ENCODE results near the gene TSFM. TPM values are rescaled to one million over a fixed set of nuclear protein-coding genes. Genes with fewer than 3 reads are reported as not detected.

TSFM gene
- total and polyA plus RNA-seq, 9 donors, result 24.2 to 38.6 (median 28.8) TPM

DNA sequence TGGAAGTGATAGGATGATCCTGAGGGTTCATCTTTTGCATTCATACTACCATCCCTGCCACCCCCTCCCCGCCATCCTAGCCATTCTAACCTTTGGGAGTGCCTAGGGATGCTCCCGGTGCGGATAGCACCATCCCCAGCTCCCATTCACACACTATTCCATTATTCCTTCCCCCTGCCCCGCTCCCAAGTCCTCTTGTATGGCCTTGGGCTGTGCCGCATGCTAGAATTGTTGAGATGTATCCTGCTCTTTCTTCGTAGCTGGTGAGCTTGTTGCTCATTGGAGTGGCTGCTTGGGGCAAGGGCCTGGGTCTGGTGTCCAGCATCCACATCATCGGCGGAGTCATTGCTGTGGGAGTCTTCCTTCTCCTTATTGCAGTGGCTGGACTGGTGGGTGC, 37.1 kb upstream of the TSFM start:
- peak; percentile 32 for DNase-seq
- Histone ChIP-seq H3K27ac (ENCODE audit: low read length) (peak overlapping the region; percentile 97), H3K27me3 (ENCODE audit: control insufficient read depth, insufficient read depth, low read length) (peaks cover 16% of the 10 kb centered on the region), H3K4me1 (ENCODE audit: control insufficient read depth, insufficient read depth, low read length) (peaks cover 12% of the 10 kb centered on the region), H3K4me3 (ENCODE audit: low read length) (peak overlapping the region; percentile 80), H3K36me3 (ENCODE audit: control insufficient read depth, insufficient read depth, low read length) (peaks cover 44% of the 10 kb centered on the region), H3K9me3 (replicated peaks; ENCODE audit: control insufficient read depth, low read depth, low read length) (no peaks in the 10 kb centered on the region)
- 21% methylated on average over 5 of the region's 8 CpGs for WGBS (ENCODE audit: insufficient coverage)

DNA sequence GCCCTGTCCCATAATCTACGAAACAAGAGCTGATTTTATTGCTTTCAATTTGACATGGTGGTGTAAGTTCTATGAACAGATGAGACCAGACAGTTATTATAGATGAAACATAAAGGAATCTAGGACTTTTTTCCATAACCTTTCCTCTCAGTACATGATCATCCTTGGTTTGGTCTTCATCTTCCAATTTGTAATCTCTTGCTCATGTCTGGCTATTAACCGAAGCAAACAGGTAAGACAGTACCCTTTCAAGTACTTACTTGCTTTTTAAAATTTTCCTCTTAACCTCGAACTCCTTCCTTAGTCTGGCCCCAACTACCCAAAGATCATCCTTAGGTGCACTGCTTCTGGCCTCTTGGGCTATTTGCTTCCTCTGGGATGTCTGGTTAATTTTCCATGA, 36.6 kb upstream of the TSFM start:
- H3K4me3 ChIP-seq (ENCODE audit: low read length), result no peak overlapping the region
- no peaks in the 10 kb centered on the region for H3K9me3 ChIP-seq (replicated peaks; ENCODE audit: control insufficient read depth, low read depth, low read length)
- no peak for DNase-seq
- peaks cover 50% of the 10 kb centered on the region for H3K36me3 ChIP-seq (ENCODE audit: control insufficient read depth, insufficient read depth, low read length)
- no peak overlapping the region for H3K27ac ChIP-seq (ENCODE audit: low read length)
- H3K4me1 ChIP-seq (ENCODE audit: control insufficient read depth, insufficient read depth, low read length), result peaks cover 17% of the 10 kb centered on the region
- peaks cover 11% of the 10 kb centered on the region for H3K27me3 ChIP-seq (ENCODE audit: control insufficient read depth, insufficient read depth, low read length)
- 84% methylated on average over 2 of the region's 3 CpGs for WGBS (ENCODE audit: insufficient coverage)

DNA sequence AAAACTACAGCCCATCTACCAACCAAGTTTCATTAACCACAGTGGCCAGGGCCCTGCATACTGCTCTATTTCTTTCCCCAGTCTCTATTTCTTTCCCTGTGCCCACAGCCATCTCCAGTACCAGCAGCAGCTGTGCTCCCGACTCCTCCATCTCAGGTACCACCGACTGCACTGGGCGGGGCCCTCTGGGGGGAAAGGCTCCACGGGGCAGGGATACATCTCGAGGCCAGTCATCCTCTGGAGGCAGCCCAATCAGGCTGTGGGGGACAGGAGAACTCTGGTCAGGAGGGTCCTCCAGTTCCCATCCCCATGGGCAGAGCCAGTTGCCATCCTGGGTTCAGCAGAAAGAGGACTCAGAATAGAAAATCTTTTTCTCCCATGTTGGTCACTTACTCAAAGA, 33.5 kb upstream of the TSFM start:
- no peak for DNase-seq
- Histone ChIP-seq H3K4me3 (ENCODE audit: low read length) (no peak overlapping the region), H3K36me3 (ENCODE audit: control insufficient read depth, insufficient read depth, low read length) (peaks cover 52% of the 10 kb centered on the region), H3K27ac (ENCODE audit: low read length) (no peak overlapping the region), H3K9me3 (replicated peaks; ENCODE audit: control insufficient read depth, low read depth, low read length) (no peaks in the 10 kb centered on the region), H3K27me3 (ENCODE audit: control insufficient read depth, insufficient read depth, low read length) (no peaks in the 10 kb centered on the region), H3K4me1 (ENCODE audit: control insufficient read depth, insufficient read depth, low read length) (peaks cover 26% of the 10 kb centered on the region)
- 85% methylated on average over 5 of the region's 5 CpGs for WGBS (ENCODE audit: insufficient coverage)

DNA sequence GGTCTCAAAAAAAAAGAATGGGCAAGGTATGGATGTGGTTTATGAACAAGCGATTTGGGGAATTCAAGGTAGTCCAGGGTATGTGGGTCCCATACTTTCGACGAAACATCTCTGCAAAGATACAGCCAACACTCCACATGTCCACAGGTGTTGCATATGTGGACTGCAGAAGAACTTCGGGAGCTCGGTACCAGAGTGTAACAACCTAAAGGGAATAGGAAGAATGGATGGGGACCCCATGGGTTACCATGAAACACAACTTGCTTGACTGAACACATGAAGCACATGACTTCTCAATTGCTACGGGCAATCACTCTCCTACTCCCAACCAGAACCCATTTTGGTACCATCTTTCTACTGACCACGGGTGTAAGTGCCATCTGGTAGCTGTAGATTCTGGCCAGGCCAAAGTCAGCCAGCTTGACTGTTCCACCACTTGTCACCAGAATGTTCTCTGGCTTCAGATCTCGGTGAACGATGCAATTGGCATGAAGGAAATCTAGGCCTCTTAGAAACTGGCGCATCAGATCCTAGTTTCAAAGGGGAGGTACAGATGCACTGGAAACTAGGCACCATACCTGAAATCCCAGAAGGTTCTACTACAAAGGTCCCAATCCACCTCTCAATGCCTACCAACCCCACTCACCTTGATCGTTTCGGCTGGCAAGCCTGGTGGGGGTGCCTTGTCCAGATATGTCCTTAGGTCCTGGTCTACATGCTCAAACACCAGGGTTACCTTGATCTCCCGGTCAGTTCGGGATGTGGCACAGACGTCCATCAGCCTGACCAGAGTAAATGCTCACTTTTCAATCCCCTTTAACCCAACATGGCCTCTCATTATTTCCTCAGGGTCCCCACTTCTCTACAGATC, 31.8 kb upstream of the TSFM start:
- Histone ChIP-seq H3K4me3 (ENCODE audit: low read length) (peak overlapping the region; percentile 84), H3K4me1 (ENCODE audit: control insufficient read depth, insufficient read depth, low read length) (peaks cover 24% of the 10 kb centered on the region), H3K9me3 (replicated peaks; ENCODE audit: control insufficient read depth, low read depth, low read length) (no peaks in the 10 kb centered on the region), H3K27me3 (ENCODE audit: control insufficient read depth, insufficient read depth, low read length) (peaks cover 7% of the 10 kb centered on the region), H3K27ac (ENCODE audit: low read length) (peak overlapping the region; percentile 91), H3K36me3 (ENCODE audit: control insufficient read depth, insufficient read depth, low read length) (peaks cover 51% of the 10 kb centered on the region)
- 83% methylated on average over 10 of the region's 15 CpGs for WGBS (ENCODE audit: insufficient coverage)
- DNase-seq, result peak; percentile 32

DNA sequence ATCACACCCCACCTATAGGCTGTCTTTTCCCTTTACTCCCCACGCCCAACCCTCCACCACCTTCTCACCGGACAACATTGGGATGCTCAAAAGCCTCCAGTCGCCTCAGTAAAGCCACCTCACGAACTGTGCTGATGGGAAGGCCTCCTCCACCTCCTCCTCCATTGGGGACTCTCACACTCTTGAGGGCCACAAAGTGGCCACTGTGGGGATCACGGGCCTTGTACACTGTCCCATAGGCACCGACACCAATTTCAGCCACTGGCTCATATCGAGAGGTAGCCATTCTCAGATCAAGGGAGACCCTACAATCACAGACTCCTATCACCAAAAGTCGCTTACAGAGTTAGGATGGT, 31.2 kb upstream of the TSFM start:
- peaks cover 11% of the 10 kb centered on the region for H3K27me3 ChIP-seq (ENCODE audit: control insufficient read depth, insufficient read depth, low read length)
- WGBS (ENCODE audit: insufficient coverage), result 13% methylated on average over 4 of the region's 8 CpGs
- peaks cover 28% of the 10 kb centered on the region for H3K4me1 ChIP-seq (ENCODE audit: control insufficient read depth, insufficient read depth, low read length)
- H3K36me3 ChIP-seq (ENCODE audit: control insufficient read depth, insufficient read depth, low read length), result peaks cover 46% of the 10 kb centered on the region
- H3K4me3 ChIP-seq (ENCODE audit: low read length), result peak overlapping the region; percentile 84
- no peak for DNase-seq
- peak overlapping the region; percentile 91 for H3K27ac ChIP-seq (ENCODE audit: low read length)
- H3K9me3 ChIP-seq (replicated peaks; ENCODE audit: control insufficient read depth, low read depth, low read length), result no peaks in the 10 kb centered on the region

DNA sequence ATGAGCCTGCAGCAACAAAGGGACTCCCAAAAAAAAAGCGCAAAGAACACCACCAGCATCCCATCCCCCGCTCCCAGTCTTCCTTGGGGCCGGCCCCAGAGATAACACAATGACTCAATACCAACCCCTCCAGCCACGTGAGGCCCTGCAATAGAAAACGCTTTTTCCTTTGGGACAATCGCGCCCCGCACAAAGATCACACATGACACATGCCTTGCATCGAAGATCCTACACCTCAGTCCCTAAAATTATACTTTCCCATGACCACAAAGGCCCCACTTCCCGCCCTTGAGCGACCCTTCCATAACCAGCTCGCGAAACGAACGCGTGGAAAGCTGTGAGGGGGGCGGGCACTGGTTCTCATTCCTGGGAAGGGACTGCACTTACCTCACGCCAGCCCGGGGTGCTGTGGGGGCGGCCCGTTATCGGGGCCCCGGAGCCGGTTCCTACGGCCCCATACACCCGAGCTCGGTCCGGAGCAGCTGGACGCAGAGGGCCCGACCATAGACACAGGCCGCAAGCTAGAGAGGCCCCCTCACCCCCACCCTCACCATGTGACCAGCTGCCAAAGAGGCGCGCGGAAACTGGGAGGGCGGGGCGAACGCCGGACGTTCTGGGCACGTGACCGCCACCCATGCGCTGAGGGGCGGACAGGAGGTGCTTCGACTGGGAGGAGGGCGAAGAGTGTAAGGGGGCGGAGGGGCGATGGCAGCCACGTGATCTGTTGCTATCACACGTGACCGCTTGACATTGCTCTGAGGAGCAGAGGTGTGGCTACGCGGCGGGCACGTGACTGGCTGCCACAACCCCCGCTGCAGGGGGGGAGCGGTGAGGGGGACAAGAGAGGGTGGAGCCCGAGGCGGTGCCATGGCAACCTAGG, 30.6 kb upstream of the TSFM start, which contains the start of gene CDK4:
CDK4 (minus strand) TSS at position 523 of the 880 bp plus-strand sequence. CDS start 593 bp downstream, outside the sequence.
- H3K9me3 ChIP-seq (replicated peaks; ENCODE audit: control insufficient read depth, low read depth, low read length), result no peaks in the 10 kb centered on the region
- H3K4me1 ChIP-seq (ENCODE audit: control insufficient read depth, insufficient read depth, low read length), result peaks cover 32% of the 10 kb centered on the region
- H3K27ac ChIP-seq (ENCODE audit: low read length), result peak within 1 kb of the TSS; percentile 91
- H3K4me3 ChIP-seq (ENCODE audit: low read length), result peak within 1 kb of the TSS; percentile 84
- DNase-seq, result peak; percentile 100
- H3K36me3 ChIP-seq (ENCODE audit: control insufficient read depth, insufficient read depth, low read length), result peaks cover 41% of the 10 kb centered on the region
- under 1% methylated on average over 57 of the region's 58 CpGs for WGBS (ENCODE audit: insufficient coverage)
- H3K27me3 ChIP-seq (ENCODE audit: control insufficient read depth, insufficient read depth, low read length), result peaks cover 14% of the 10 kb centered on the region

DNA sequence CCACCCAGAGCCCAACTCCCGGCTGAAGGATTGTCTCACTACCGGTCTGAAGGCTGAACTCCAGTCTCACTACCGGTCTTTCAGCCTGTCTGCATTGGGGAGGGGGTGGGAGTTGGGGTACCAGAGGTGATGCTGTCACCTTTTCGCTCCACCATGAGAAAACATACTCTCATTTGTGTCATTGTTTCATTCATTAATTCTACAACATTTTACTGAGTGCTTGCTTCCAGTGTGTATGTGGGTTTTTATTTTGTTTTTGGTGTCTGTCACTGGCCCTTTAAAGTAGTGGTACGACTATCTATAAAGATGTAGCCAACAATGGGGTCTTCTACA, 30.0 kb upstream of the TSFM start:
- Histone ChIP-seq H3K27ac (ENCODE audit: low read length) (peak overlapping the region; percentile 29), H3K9me3 (replicated peaks; ENCODE audit: control insufficient read depth, low read depth, low read length) (no peaks in the 10 kb centered on the region), H3K4me3 (ENCODE audit: low read length) (peak overlapping the region; percentile 84), H3K4me1 (ENCODE audit: control insufficient read depth, insufficient read depth, low read length) (peaks cover 32% of the 10 kb centered on the region), H3K27me3 (ENCODE audit: control insufficient read depth, insufficient read depth, low read length) (peaks cover 14% of the 10 kb centered on the region), H3K36me3 (ENCODE audit: control insufficient read depth, insufficient read depth, low read length) (peaks cover 35% of the 10 kb centered on the region)
- no CpG with 5 or more reads among the region's 5 CpGs for WGBS (ENCODE audit: insufficient coverage)
- no peak for DNase-seq

DNA sequence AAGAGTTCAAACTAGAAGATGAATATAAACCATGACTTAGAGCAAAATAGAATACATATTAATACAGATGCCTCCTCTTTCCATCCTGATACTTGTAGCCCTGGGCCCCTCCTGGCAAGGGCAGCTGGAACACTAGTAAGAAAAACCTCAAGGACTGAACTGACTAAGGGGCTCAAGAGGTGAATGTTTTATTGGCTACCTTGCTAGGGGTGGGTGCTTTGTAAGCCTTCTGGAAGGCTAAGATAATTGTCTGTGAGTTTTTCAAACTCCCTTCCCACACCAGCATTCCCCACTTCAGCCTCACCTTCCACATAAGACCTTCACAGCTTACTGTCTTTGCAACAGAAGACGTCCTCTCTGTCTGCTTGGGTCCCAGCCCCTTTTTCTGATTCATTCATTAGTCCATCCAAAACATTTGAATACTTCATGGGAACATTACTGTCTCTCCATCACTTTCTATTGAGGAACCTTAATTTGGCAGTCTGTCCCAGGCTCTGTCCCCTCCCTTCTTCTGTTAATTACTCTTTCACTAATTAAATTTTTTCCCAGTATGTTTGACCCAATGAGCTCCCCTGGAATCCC, 28.7 kb upstream of the TSFM start:
- 21% methylated on average over 1 of the region's 1 CpG for WGBS (ENCODE audit: insufficient coverage)
- H3K9me3 ChIP-seq (replicated peaks; ENCODE audit: control insufficient read depth, low read depth, low read length), result no peaks in the 10 kb centered on the region
- H3K4me3 ChIP-seq (ENCODE audit: low read length), result no peak overlapping the region
- no peak for DNase-seq
- no peak overlapping the region for H3K27ac ChIP-seq (ENCODE audit: low read length)
- peaks cover 32% of the 10 kb centered on the region for H3K4me1 ChIP-seq (ENCODE audit: control insufficient read depth, insufficient read depth, low read length)
- peaks cover 14% of the 10 kb centered on the region for H3K27me3 ChIP-seq (ENCODE audit: control insufficient read depth, insufficient read depth, low read length)
- H3K36me3 ChIP-seq (ENCODE audit: control insufficient read depth, insufficient read depth, low read length), result peaks cover 36% of the 10 kb centered on the region

DNA sequence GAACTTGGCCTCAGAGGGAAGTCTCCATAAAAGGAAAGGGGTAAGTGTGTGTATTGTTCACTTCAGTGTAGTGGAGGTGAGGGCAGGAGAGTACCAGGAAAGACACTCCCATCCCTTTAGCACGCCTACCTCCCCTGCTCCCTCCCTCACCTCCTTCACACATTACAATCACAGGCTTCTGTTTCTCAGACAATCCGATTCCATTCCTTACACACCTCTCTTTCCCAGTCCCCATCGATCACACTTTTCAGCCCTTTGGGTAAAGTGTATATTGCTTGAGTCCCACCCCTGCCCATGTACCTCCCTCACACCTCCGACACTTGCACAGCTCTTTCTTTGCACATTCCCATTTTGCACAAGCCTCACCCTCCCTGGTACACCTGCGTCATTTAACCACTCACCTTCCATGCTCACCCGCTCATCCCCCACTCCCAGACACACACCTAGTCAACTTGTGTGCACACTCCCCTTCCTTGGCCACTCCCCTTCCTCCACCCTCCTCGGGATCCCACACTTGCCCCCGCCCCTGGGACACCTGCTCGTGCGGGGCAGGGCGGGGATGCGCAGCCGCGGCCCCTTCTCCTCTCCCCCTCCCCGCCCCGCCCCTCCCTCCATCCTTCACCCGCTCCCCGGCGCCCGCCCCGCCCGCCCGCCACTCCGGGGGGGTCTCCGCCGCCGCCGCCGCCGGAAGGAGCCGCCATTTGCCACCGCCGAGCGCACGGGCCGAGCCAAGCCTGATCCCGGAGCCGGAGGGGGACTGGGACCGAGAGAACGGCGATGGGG, 28.0 kb upstream of the TSFM start, which contains the start of gene MARCHF9:
MARCHF9 (plus strand) TSS at position 693 of the 783 bp plus-strand sequence. CDS start 426 bp downstream, outside the sequence.
- H3K9me3 ChIP-seq (replicated peaks; ENCODE audit: control insufficient read depth, low read depth, low read length), result no peaks in the 10 kb centered on the region
- WGBS (ENCODE audit: insufficient coverage), result 1% methylated on average over 29 of the region's 41 CpGs
- peaks cover 32% of the 10 kb centered on the region for H3K4me1 ChIP-seq (ENCODE audit: control insufficient read depth, insufficient read depth, low read length)
- H3K27ac ChIP-seq (ENCODE audit: low read length), result no peak within 1 kb of the TSS
- DNase-seq, result peak; percentile 65
- peak within 1 kb of the TSS; percentile 45 for H3K4me3 ChIP-seq (ENCODE audit: low read length)
- peaks cover 14% of the 10 kb centered on the region for H3K27me3 ChIP-seq (ENCODE audit: control insufficient read depth, insufficient read depth, low read length)
- peaks cover 32% of the 10 kb centered on the region for H3K36me3 ChIP-seq (ENCODE audit: control insufficient read depth, insufficient read depth, low read length)
